SU-DHL-6 (cell line): Measurements from ENCODE around the gene TMED10.

ENCODE experiments used
- H2AFZ ChIP-seq: fragments of 200-600 bp; sonication (generic); 2 replicates; pipeline ENCODE4 v1.6.1; 2014; ENCODE audit warnings: low read depth, mild to moderate bottlenecking, moderate library complexity, mixed read lengths, antibody characterized with exemption, low read length; ENCODE audit not compliant: severe bottlenecking
- H3F3A ChIP-seq: fragments of 200-600 bp; shearing (Covaris generic); 2 replicates; pipeline ENCODE4 v1.6.0; 2016; ENCODE audit warnings: antibody characterized with exemption, mild to moderate bottlenecking; ENCODE audit not compliant: insufficient read depth
- H3K27ac ChIP-seq: fragments of 200-600 bp; sonication (generic); 2 replicates; pipeline ENCODE4 v1.5.1; 2016; ENCODE audit warnings: low read depth, mild to moderate bottlenecking, low read length, moderate library complexity, mixed read lengths
- H3K27me3 ChIP-seq: fragments of 200-600 bp; sonication (generic), shearing (Covaris generic); 2 replicates; pipeline ENCODE4 v1.6.0; 2014; ENCODE audit warnings: mild to moderate bottlenecking, low read length
- H3K36me3 ChIP-seq: fragments of 200-600 bp; sonication (generic); 2 replicates; pipeline ENCODE4 v1.6.1; 2014; ENCODE audit warnings: mild to moderate bottlenecking, low read length, mixed read lengths
- H3K4me2 ChIP-seq: fragments of 300-600, 200-600 bp; shearing (Covaris generic), sonication (generic); 2 replicates; pipeline ENCODE4 v1.6.0; 2014; ENCODE audit warnings: low read length, low read depth, mild to moderate bottlenecking; ENCODE audit not compliant: poor library complexity, severe bottlenecking
- H3K4me3 ChIP-seq: fragments of 200-600 bp; sonication (generic); 2 replicates; pipeline ENCODE4 v1.5.1; 2014; ENCODE audit warnings: antibody characterized with exemption, low read length, mild to moderate bottlenecking, mixed read lengths; ENCODE audit not compliant: insufficient read depth, poor library complexity, severe bottlenecking
- H3K79me2 ChIP-seq: fragments of 200-600 bp; sonication (generic); 2 replicates; pipeline ENCODE4 v1.6.1; 2014; ENCODE audit warnings: mild to moderate bottlenecking, low read length, moderate library complexity; ENCODE audit not compliant: insufficient read depth
- H3K9ac ChIP-seq: fragments of 200-600 bp; sonication (generic); 2 replicates; pipeline ENCODE4 v1.7.0; 2014; ENCODE audit warnings: mild to moderate bottlenecking, low read length
- H3K9me2 ChIP-seq: fragments of 200-600 bp; sonication (generic); replicated peaks from 2 replicates; pipeline ENCODE4 v1.6.1; 2014; ENCODE audit warnings: low read length; ENCODE audit not compliant: insufficient read depth
- H3K9me3 ChIP-seq: fragments of 200-600 bp; sonication (generic); 2 replicates; pipeline ENCODE4 v1.6.1; 2014; ENCODE audit warnings: low read length, mixed read lengths; ENCODE audit not compliant: insufficient read depth
- H4K20me1 ChIP-seq: fragments of 200-600 bp; sonication (generic); 2 replicates; pipeline ENCODE4 v1.6.1; 2014; ENCODE audit warnings: low read depth, mild to moderate bottlenecking, antibody characterized with exemption, low read length, moderate library complexity, mixed read lengths
- EZH2phosphoT487 ChIP-seq: fragments of 200-600 bp; sonication (generic), shearing (Covaris generic); conservative IDR thresholded peaks from 2 replicates; pipeline ENCODE4 v1.6.1; 2018; ENCODE audit warnings: mild to moderate bottlenecking, antibody characterized with exemption, low read length, moderate library complexity, mixed read lengths
- TF ChIP-seq, protein P1 (sequence below): fragments of 200-600 bp; sonication (generic); IDR thresholded peaks from one replicate; pipeline ENCODE4 v1.5.1; 2017; ENCODE audit warnings: antibody characterized with exemption, mild to moderate bottlenecking, low read length, moderate library complexity; ENCODE audit not compliant: insufficient read depth, poor library complexity, severe bottlenecking

TMED10 gene

DNA sequence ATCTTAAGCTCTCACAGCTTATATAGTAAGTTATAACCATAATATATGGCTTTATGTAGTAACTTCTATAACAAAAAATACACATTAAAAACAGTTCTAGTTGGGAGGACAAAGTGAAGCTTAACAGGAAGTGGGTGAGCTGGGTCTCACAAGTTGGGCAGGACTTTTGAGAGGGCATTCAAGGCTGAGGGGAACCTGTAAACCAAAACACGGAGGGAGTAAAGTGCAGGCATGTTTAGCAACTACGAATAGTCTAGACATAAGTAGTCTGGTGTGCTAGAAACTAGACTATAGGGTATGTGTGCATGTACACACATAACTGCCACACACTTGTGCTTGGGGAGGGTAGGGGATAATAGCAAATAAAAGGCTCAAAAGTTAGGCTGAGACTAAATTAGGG, 35.4 kb downstream of the TMED10 start:
- Histone ChIP-seq H3K27ac (no peak overlapping the region), H3K9me2 (no peaks in the 10 kb centered on the region), H3K79me2 (peaks cover 11% of the 10 kb centered on the region; the same call in 1 of the 2 replicates), H3K27me3 (no peaks in the 10 kb centered on the region), H3K9ac (no peak overlapping the region), H3F3A (peaks cover 6% of the 10 kb centered on the region), H3K4me2 (no peak overlapping the region), H3K9me3 (no peaks in the 10 kb centered on the region), H3K4me3 (no peak overlapping the region), H4K20me1 (peaks cover 3% of the 10 kb centered on the region; the same call in 1 of the 2 replicates), H3K36me3 (no peaks in the 10 kb centered on the region), H2AFZ (no peak overlapping the region)
- TF ChIP-seq EZH2phosphoT487, result no peak

GRCh38 chr14:75140620-75141019, 35.8 kb downstream of the TMED10 start:
- Histone ChIP-seq H3K4me2 (no peak overlapping the region), H3K4me3 (no peak overlapping the region), H4K20me1 (peaks cover 3% of the 10 kb centered on the region; the same call in 1 of the 2 replicates), H2AFZ (no peak overlapping the region), H3K36me3 (no peaks in the 10 kb centered on the region), H3K9me3 (no peaks in the 10 kb centered on the region), H3K79me2 (peaks cover 11% of the 10 kb centered on the region; the same call in 1 of the 2 replicates), H3K9me2 (no peaks in the 10 kb centered on the region), H3F3A (peaks cover 6% of the 10 kb centered on the region), H3K27me3 (no peaks in the 10 kb centered on the region), H3K9ac (no peak overlapping the region), H3K27ac (no peak overlapping the region)
- no peak for TF ChIP-seq EZH2phosphoT487
- TF ChIP-seq, protein P1, sequence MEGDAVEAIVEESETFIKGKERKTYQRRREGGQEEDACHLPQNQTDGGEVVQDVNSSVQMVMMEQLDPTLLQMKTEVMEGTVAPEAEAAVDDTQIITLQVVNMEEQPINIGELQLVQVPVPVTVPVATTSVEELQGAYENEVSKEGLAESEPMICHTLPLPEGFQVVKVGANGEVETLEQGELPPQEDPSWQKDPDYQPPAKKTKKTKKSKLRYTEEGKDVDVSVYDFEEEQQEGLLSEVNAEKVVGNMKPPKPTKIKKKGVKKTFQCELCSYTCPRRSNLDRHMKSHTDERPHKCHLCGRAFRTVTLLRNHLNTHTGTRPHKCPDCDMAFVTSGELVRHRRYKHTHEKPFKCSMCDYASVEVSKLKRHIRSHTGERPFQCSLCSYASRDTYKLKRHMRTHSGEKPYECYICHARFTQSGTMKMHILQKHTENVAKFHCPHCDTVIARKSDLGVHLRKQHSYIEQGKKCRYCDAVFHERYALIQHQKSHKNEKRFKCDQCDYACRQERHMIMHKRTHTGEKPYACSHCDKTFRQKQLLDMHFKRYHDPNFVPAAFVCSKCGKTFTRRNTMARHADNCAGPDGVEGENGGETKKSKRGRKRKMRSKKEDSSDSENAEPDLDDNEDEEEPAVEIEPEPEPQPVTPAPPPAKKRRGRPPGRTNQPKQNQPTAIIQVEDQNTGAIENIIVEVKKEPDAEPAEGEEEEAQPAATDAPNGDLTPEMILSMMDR, result no peak

DNA sequence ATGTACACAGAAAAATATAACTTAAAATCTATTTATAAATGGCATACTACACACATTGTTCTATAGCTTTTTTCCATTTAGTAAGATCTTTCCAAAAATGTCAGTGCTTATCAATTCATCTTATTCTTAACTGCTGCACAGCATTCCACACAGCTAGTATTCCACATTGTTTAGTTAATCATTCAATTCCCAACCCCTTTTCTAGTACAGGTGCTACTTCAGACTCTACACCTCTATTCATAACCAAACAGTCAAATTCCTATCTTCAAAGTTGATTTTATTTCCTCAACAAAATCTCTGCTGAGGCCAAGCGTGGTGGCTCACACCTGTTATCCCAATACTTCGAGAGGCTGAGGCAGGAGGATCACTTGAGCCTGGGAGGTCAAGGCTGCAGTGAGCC, 37.2 kb downstream of the TMED10 start:
- H3K9ac ChIP-seq, result no peak overlapping the region
- H4K20me1 ChIP-seq, result peaks cover 3% of the 10 kb centered on the region; the same call in 1 of the 2 replicates
- peak overlapping the region; percentile 48 for H3K4me2 ChIP-seq
- H3K36me3 ChIP-seq, result 0 out of 2 replicates have a peak, but pooled peaks cover 7% of the 10 kb centered on the region
- peak overlapping the region; percentile 28; the same call in 1 of the 2 replicates for H3K27ac ChIP-seq
- H3K79me2 ChIP-seq, result peaks cover 11% of the 10 kb centered on the region; the same call in 1 of the 2 replicates
- no peaks in the 10 kb centered on the region for H3K9me3 ChIP-seq
- H3K9me2 ChIP-seq, result no peaks in the 10 kb centered on the region
- H3K27me3 ChIP-seq, result no peaks in the 10 kb centered on the region
- TF ChIP-seq EZH2phosphoT487, result no peak
- TF ChIP-seq, protein P1, result no peak
- no peak overlapping the region for H3K4me3 ChIP-seq
- H3F3A ChIP-seq, result peaks cover 6% of the 10 kb centered on the region
- no peak overlapping the region for H2AFZ ChIP-seq

DNA sequence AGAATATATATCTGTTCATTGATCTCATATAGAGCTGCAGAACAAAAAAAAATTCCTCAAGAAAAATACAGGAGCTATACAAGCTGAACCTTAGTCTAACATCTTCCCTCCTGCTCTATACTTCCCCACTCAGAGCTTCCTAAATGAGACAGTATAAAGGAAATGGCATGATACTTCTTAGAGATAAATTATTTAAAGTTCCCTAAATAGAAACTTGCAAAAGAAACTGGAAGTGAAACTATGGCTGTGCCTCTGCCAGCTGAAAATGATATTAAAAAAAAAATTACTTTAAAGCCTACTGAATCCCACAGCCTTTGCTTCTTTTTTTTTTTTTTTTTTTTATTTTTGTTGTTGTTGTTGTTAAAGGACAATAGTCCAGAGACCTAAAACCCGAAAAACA, 37.9 kb downstream of the TMED10 start:
- Histone ChIP-seq H3K27ac (peak overlapping the region; percentile 31; the same call in 1 of the 2 replicates), H3K9me3 (no peaks in the 10 kb centered on the region), H3K9ac (no peak overlapping the region), H3K9me2 (no peaks in the 10 kb centered on the region), H3F3A (peaks cover 6% of the 10 kb centered on the region), H3K79me2 (peaks cover 11% of the 10 kb centered on the region; the same call in 1 of the 2 replicates), H2AFZ (no peak overlapping the region), H3K4me3 (no peak overlapping the region), H4K20me1 (peaks cover 3% of the 10 kb centered on the region; the same call in 1 of the 2 replicates), H3K4me2 (peak overlapping the region; percentile 48), H3K36me3 (peaks cover 12% of the 10 kb centered on the region; the same call in 1 of the 2 replicates), H3K27me3 (no peaks in the 10 kb centered on the region)
- TF ChIP-seq, protein P1, result no peak
- no peak for TF ChIP-seq EZH2phosphoT487
